ENCODE measurements around the gene AHCYL2.

DNA sequence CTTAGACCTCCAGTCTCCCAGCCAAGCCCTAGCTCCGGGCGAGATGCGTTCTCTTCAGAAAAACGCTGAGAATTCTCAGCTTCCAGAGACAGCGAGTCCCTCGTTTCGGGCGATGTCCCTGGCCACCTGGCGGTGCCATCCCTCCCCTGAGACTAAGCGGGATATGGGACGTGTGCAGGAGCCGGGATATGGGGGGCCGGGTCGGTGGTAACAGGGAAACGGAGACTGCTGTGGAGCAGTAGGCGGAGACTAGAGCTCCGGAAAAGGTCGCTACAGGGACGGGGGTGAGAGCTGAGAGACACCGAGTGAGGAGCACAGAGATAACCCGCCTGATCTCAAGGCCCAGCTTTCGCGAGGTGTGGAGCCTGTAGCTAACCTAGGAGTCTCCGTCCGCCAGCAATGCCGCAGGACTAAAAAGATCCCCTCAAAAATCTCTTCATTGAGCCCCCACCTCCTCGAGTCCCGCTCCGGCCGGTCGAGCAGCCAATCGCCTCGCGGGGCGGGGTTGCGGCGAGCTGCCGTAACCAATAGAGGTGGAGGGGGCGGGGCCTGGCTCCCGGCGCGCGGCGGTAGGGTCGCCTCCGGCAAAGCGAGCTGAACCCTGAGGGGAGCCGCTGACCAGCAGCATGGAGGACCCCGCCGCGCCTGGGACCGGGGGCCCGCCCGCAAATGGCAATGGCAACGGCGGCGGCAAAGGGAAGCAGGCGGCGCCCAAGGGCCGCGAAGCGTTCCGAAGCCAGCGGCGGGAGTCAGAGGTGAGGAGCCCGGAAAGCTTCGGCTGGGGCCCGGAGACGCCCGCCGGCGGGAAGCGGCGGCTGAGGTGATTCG is 209.2 kb downstream of the AHCYL2 start, which contains the start of gene STRIP2:
- TF ChIP-seq, protein P1, sequence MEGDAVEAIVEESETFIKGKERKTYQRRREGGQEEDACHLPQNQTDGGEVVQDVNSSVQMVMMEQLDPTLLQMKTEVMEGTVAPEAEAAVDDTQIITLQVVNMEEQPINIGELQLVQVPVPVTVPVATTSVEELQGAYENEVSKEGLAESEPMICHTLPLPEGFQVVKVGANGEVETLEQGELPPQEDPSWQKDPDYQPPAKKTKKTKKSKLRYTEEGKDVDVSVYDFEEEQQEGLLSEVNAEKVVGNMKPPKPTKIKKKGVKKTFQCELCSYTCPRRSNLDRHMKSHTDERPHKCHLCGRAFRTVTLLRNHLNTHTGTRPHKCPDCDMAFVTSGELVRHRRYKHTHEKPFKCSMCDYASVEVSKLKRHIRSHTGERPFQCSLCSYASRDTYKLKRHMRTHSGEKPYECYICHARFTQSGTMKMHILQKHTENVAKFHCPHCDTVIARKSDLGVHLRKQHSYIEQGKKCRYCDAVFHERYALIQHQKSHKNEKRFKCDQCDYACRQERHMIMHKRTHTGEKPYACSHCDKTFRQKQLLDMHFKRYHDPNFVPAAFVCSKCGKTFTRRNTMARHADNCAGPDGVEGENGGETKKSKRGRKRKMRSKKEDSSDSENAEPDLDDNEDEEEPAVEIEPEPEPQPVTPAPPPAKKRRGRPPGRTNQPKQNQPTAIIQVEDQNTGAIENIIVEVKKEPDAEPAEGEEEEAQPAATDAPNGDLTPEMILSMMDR (IDR thresholded peaks at IDR 0.05; ENCODE audit: low read depth, low read length): no peak
- peak; percentile 73 for TF ChIP-seq POLR2A (IDR thresholded peaks at IDR 0.05; ENCODE audit: extremely low read depth, insufficient read length)
- TF ChIP-seq, protein P2, sequence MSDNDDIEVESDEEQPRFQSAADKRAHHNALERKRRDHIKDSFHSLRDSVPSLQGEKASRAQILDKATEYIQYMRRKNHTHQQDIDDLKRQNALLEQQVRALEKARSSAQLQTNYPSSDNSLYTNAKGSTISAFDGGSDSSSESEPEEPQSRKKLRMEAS (IDR thresholded peaks at IDR 0.05; ENCODE audit: low read depth, low read length): 0 out of 2 replicates have a peak, but pooled peaks have one; percentile 37
- 0 out of 2 replicates have a peak, but pooled peaks have one; percentile 51 for TF ChIP-seq MYC (IDR thresholded peaks at IDR 0.05; ENCODE audit: low read depth, low read length)

All from NB4 (cell line).